Right cardiac atrium (tissue), 5 donors: ENCODE data around the gene NLRC5. TPM values are rescaled to one million over a fixed set of nuclear protein-coding genes. Genes with fewer than 3 reads are reported as not detected.

ENCODE experiments used
- polyA plus RNA-seq: library from polyadenylated mRNA; stranded (reverse); fragments of 200-250 nt; gene quantifications from one replicate; pipeline ENCODE4 v1.2.3, GENCODE V29; 2013
- total RNA-seq, 4 donors: library from RNA; stranded (reverse); fragmentation: NEBNext Ultra II Directional; extraction: Animal tissue kit (Norgen Biotek cat#: 25700); gene quantifications; one replicate each; pipeline ENCODE4 v1.2.1, GENCODE V29; 2021
- donor health status: healthy with polysubstance abuse.
- donor health status: DM: no; HTN: yes; CAD: no.
- donor health status: DM: no; HTN: no; CAD: no.
- donor health status: DM: no; HTN: yes; CAD: no; lungs with severe emphysema.
- donor health status: DM: yes; HTN: yes; CAD: no.

NLRC5 gene
- total and polyA plus RNA-seq, 5 donors = 7.9 to 25.0 (median 9.9) TPM

Other genes with a start within 250 kb of the NLRC5 start
- gene SLC12A3, start 124.3 kb upstream of the NLRC5 start, total RNA-seq = not detected
- not detected for gene SLC12A3, start 124.3 kb upstream of the NLRC5 start, polyA plus RNA-seq
- gene HERPUD1, start 57.4 kb upstream of the NLRC5 start, total RNA-seq = 100 to 1,000 TPM in 3 of 4 donors, 10 to 100 TPM in 1; 98.6 to 126 (median 118) TPM
- 94.6 TPM for gene HERPUD1, start 57.4 kb upstream of the NLRC5 start, polyA plus RNA-seq
- gene CETP, start 27.6 kb upstream of the NLRC5 start, total RNA-seq = under 1 TPM in 2 of 4 donors, not detected in 2; 0.46 to 0.59 TPM
- gene CETP, start 27.6 kb upstream of the NLRC5 start, polyA plus RNA-seq = 0.34 TPM
- gene CPNE2, start 103.0 kb downstream of the NLRC5 start, total RNA-seq = 10 to 100 TPM; 13.4 to 16.3 (median 13.6) TPM
- gene CPNE2, start 103.0 kb downstream of the NLRC5 start, polyA plus RNA-seq = 24.7 TPM
- 10 to 100 TPM; 63.6 to 68.7 (median 65.0) TPM for gene PSME3IP1, start 196.5 kb downstream of the NLRC5 start, total RNA-seq
- gene PSME3IP1, start 196.5 kb downstream of the NLRC5 start, polyA plus RNA-seq = 57.8 TPM
- gene RSPRY1, start 196.8 kb downstream of the NLRC5 start, total RNA-seq = 10 to 100 TPM; 13.7 to 21.1 (median 17.4) TPM
- 7.3 TPM for gene RSPRY1, start 196.8 kb downstream of the NLRC5 start, polyA plus RNA-seq